Mesenchymal stem cell (in vitro differentiated cells and primary cell): ENCODE data around the gene SLC35F3.

ENCODE experiments used
- DNase-seq: peaks from one replicate; pipeline ENCODE4 v3.0.0-alpha.2; 2013
- H2AFZ ChIP-seq: one replicate; pipeline ENCODE4 v1.6.1; 2013; ENCODE audit warnings: low read depth, mild to moderate bottlenecking, control low read depth, inconsistent platforms, low read length, moderate library complexity
- H2AK5ac ChIP-seq: 2 replicates; pipeline ENCODE4 v1.6.1; 2013; ENCODE audit warnings: low read length, moderate library complexity, mild to moderate bottlenecking, inconsistent platforms; ENCODE audit not compliant: severe bottlenecking
- H2BK120ac ChIP-seq: one replicate; pipeline ENCODE4 v1.6.1; 2013; ENCODE audit warnings: low read depth, mild to moderate bottlenecking, inconsistent platforms, low read length, moderate library complexity
- H2BK12ac ChIP-seq, 2 experiments: one replicate each; pipeline ENCODE4 v1.6.1; 2013; ENCODE audit warnings: inconsistent platforms in 2 of 2, low read length in 2 of 2, mild to moderate bottlenecking in 2 of 2, moderate library complexity in 2 of 2, control low read depth in 1 of 2
- H2BK15ac ChIP-seq: one replicate; pipeline ENCODE4 v1.6.1; 2013; ENCODE audit warnings: mild to moderate bottlenecking, low read depth, inconsistent platforms; ENCODE audit not compliant: poor library complexity, severe bottlenecking
- H2BK5ac ChIP-seq: 2 replicates; pipeline ENCODE4 v1.6.1; 2013; ENCODE audit warnings: low read depth, mild to moderate bottlenecking, low read length, control low read depth, inconsistent platforms; ENCODE audit not compliant: poor library complexity, severe bottlenecking
- H3K14ac ChIP-seq, 2 experiments: one replicate each; pipeline ENCODE4 v1.6.1; 2013; ENCODE audit warnings: inconsistent platforms in 2 of 2, low read length in 2 of 2, control low read depth in 1 of 2, mild to moderate bottlenecking in 1 of 2, moderate library complexity in 1 of 2
- H3K18ac ChIP-seq, 2 experiments: one replicate each; pipeline ENCODE4 v1.6.1; 2013; ENCODE audit warnings: inconsistent platforms in 2 of 2, low read length in 2 of 2, control low read depth in 1 of 2, low read depth in 1 of 2, mild to moderate bottlenecking in 1 of 2
- H3K23ac ChIP-seq, 2 experiments: one replicate each; pipeline ENCODE4 v1.6.1; 2013; ENCODE audit warnings: inconsistent platforms in 2 of 2, low read length in 2 of 2, mild to moderate bottlenecking in 2 of 2, moderate library complexity in 2 of 2, control low read depth in 1 of 2
- H3K27ac ChIP-seq: 2 replicates; pipeline ENCODE4 v1.5.1; 2013; ENCODE audit warnings: mild to moderate bottlenecking, moderate library complexity, low read length, control low read depth, inconsistent platforms; ENCODE audit not compliant: poor library complexity, severe bottlenecking
- H3K27me3 ChIP-seq, 2 experiments: 2 replicates each; pipeline versions ENCODE4 v1.6.1 to v1.7.0; 2013; ENCODE audit warnings: low read length in 2 of 2, mild to moderate bottlenecking in 2 of 2, moderate library complexity in 2 of 2, control low read depth in 1 of 2, inconsistent platforms in 1 of 2; ENCODE audit not compliant: control insufficient read depth in 1 of 2, insufficient read depth in 1 of 2
- H3K36me3 ChIP-seq, 2 experiments: 2 replicates each; pipeline versions ENCODE4 v1.6.1 to v1.7.0; 2013; ENCODE audit warnings: low read length in 2 of 2, control low read depth in 1 of 2, inconsistent platforms in 1 of 2, low read depth in 1 of 2, mild to moderate bottlenecking in 1 of 2; ENCODE audit not compliant: insufficient read depth in 2 of 2, control insufficient read depth in 1 of 2
- H3K4ac ChIP-seq, 2 experiments: one replicate each; pipeline ENCODE4 v1.6.1; 2013; ENCODE audit warnings: inconsistent platforms in 2 of 2, low read length in 2 of 2, mild to moderate bottlenecking in 2 of 2, moderate library complexity in 2 of 2, control low read depth in 1 of 2, low read depth in 1 of 2
- H3K4me1 ChIP-seq: 2 replicates; pipeline ENCODE4 v1.6.1; 2013; ENCODE audit warnings: low read depth, low read length, control low read depth; ENCODE audit not compliant: control insufficient read depth, insufficient read depth
- H3K4me2 ChIP-seq: 2 replicates; pipeline ENCODE4 v1.6.1; 2013; ENCODE audit warnings: low read length, mild to moderate bottlenecking, inconsistent platforms; ENCODE audit not compliant: poor library complexity, severe bottlenecking
- H3K4me3 ChIP-seq, 2 experiments: 2 replicates each; pipeline versions ENCODE4 v1.5.1 to v1.7.0; 2013; ENCODE audit warnings: low read length in 2 of 2, mild to moderate bottlenecking in 2 of 2, control low read depth in 1 of 2, low read depth in 1 of 2; ENCODE audit not compliant: insufficient read depth in 1 of 2
- H3K79me1 ChIP-seq: replicated peaks from 2 replicates; pipeline ENCODE4 v1.6.1; 2013; ENCODE audit warnings: mild to moderate bottlenecking, control low read depth, low read length, inconsistent platforms; ENCODE audit not compliant: poor library complexity, severe bottlenecking
- H3K9ac ChIP-seq: 2 replicates; pipeline ENCODE4 v1.7.0; 2013; ENCODE audit warnings: mild to moderate bottlenecking, low read length, moderate library complexity
- H3K9me3 ChIP-seq: 2 replicates; pipeline ENCODE4 v1.7.0; 2013; ENCODE audit warnings: mild to moderate bottlenecking, low read length; ENCODE audit not compliant: control insufficient read depth
- H4K8ac ChIP-seq: one replicate; pipeline ENCODE4 v1.6.1; 2013; ENCODE audit warnings: inconsistent platforms, mild to moderate bottlenecking, low read length, moderate library complexity
- H4K91ac ChIP-seq: one replicate; pipeline ENCODE4 v1.6.1; 2013; ENCODE audit warnings: mild to moderate bottlenecking, low read length, inconsistent platforms
- WGBS: methylation state at CpG from one replicate; pipeline ENCODE4 v1.1.7; 2013; ENCODE audit warnings: mixed read lengths; 5-methylcytosine and 5-hydroxymethylcytosine counted together

SLC35F3 gene

DNA sequence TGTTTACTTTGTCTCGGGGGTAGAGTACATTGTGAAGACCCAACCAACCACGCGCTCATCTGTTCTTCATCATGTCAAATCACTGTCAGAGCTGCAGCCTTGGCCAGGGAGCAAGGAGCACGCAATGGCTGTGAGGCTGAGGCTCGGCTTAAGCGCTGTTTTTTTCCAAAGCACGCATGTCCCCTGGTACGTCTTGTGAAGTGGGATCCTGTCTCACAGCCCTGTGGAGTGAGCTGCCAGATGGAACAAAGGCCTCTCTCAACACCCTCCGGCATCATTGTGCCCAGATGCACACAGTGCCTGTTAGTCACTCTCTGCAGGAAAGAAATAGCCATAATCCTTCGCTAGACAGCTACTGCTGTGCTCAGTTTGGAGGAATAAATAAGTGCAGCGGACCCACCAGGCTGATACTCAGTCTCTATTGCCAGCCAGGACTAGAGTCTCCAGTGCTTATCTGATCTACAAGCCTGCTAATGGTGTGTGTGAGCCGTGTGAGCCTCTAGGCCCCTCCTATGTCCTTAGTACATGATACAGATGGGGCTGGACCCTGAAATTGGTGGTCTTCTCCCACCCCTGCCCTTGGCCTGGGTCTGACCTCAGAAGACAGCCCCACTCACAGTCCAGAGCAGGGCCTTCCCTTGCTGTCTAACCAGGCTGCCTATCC is 377.5 kb downstream of the SLC35F3 start:
- H2AK5ac ChIP-seq: no peak overlapping the region
- H3K27me3 ChIP-seq: no peaks in the 10 kb centered on the region
- H3K4me2 ChIP-seq: no peak overlapping the region
- DNase-seq: no peak
- no peak overlapping the region for H2BK120ac ChIP-seq
- H3K18ac ChIP-seq: no peak overlapping the region
- H2BK12ac ChIP-seq: no peak overlapping the region
- H2BK15ac ChIP-seq: no peak overlapping the region
- no peak overlapping the region for H3K9ac ChIP-seq
- no peak overlapping the region for H3K23ac ChIP-seq
- no peak overlapping the region for H2BK5ac ChIP-seq
- no peaks in the 10 kb centered on the region for H3K36me3 ChIP-seq
- no peak overlapping the region for H2AFZ ChIP-seq
- no peak overlapping the region for H3K4ac ChIP-seq
- no peak overlapping the region for H4K91ac ChIP-seq
- no peak overlapping the region for H4K8ac ChIP-seq
- WGBS: 79% methylated on average over 12 of the region's 12 CpGs
- no peak overlapping the region for H3K27ac ChIP-seq
- H3K4me1 ChIP-seq: no peaks in the 10 kb centered on the region
- no peaks in the 10 kb centered on the region for H3K9me3 ChIP-seq
- H3K4me3 ChIP-seq: no peak overlapping the region
- no peaks in the 10 kb centered on the region for H3K79me1 ChIP-seq
- H3K14ac ChIP-seq: no peak overlapping the region

- peaks cover 20% of the 10 kb centered on the region for H3K9me3 ChIP-seq
- no peak overlapping the region for H3K18ac ChIP-seq
- no peak overlapping the region for H2AFZ ChIP-seq
- H3K27ac ChIP-seq: no peak overlapping the region
- H2AK5ac ChIP-seq: no peak overlapping the region
- H3K23ac ChIP-seq: no peak overlapping the region
- H3K14ac ChIP-seq: no peak overlapping the region
- H3K36me3 ChIP-seq: no peaks in the 10 kb centered on the region
- no peak overlapping the region for H4K8ac ChIP-seq
- H3K4me3 ChIP-seq: no peak overlapping the region
- WGBS: 86% methylated on average over 4 of the region's 4 CpGs
- no peak overlapping the region for H3K4me2 ChIP-seq
- H2BK5ac ChIP-seq: no peak overlapping the region
- H3K27me3 ChIP-seq: no peaks in the 10 kb centered on the region
- no peak for DNase-seq
- no peak overlapping the region for H2BK120ac ChIP-seq
- H2BK15ac ChIP-seq: no peak overlapping the region
- H3K79me1 ChIP-seq: no peaks in the 10 kb centered on the region
- H3K9ac ChIP-seq: no peak overlapping the region
- no peak overlapping the region for H3K4ac ChIP-seq
- H3K4me1 ChIP-seq: no peaks in the 10 kb centered on the region
- no peak overlapping the region for H4K91ac ChIP-seq
- no peak overlapping the region for H2BK12ac ChIP-seq
Measured at GRCh38 chr1:234286206-234286605, 381.7 kb downstream of the SLC35F3 start.

DNA sequence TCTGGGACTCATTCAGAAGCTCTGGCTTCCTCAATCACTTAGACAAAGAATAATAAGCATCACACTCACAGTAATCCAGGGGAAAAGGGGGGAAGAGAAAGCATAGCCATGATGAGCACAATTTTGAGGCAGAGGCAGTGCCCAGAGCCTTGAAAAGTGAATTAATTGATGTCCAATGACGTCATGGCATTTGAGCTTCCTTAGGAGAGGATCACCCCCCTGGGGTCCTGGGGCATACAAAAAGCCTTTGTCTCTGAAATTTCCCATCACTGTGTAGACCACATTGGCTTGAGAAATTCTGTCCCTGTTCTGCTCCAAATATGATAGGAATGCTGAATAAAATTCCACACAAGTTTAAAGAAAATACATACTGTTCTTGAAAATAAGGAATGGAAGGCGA is 384.5 kb downstream of the SLC35F3 start:
- Histone ChIP-seq H2BK12ac (no peak overlapping the region), H3K9me3 (peaks cover 20% of the 10 kb centered on the region), H3K4me1 (no peaks in the 10 kb centered on the region), H2AK5ac (no peak overlapping the region), H4K8ac (no peak overlapping the region), H2AFZ (no peak overlapping the region), H3K79me1 (no peaks in the 10 kb centered on the region), H3K4me2 (no peak overlapping the region), H3K14ac (no peak overlapping the region), H3K9ac (no peak overlapping the region), H2BK5ac (no peak overlapping the region), H3K18ac (no peak overlapping the region), H2BK15ac (no peak overlapping the region), H3K27ac (no peak overlapping the region), H3K36me3 (no peaks in the 10 kb centered on the region), H3K4ac (no peak overlapping the region), H3K27me3 (no peaks in the 10 kb centered on the region), H4K91ac (no peak overlapping the region), H2BK120ac (no peak overlapping the region), H3K23ac (no peak overlapping the region), H3K4me3 (no peak overlapping the region)
- 86% methylated on average over 2 of the region's 2 CpGs for WGBS
- DNase-seq: no peak

GRCh38 chr1:234289538-234290305 is 385.2 kb downstream of the SLC35F3 start:
- H2AK5ac ChIP-seq: no peak overlapping the region
- 77% methylated on average over 2 of the region's 2 CpGs for WGBS
- H3K4ac ChIP-seq: no peak overlapping the region
- no peak overlapping the region for H3K9ac ChIP-seq
- H3K27me3 ChIP-seq: no peaks in the 10 kb centered on the region
- H3K14ac ChIP-seq: no peak overlapping the region
- H3K9me3 ChIP-seq: peaks cover 20% of the 10 kb centered on the region
- no peak overlapping the region for H2BK5ac ChIP-seq
- no peak overlapping the region for H2BK12ac ChIP-seq
- H3K18ac ChIP-seq: no peak overlapping the region
- no peak overlapping the region for H2BK15ac ChIP-seq
- H3K36me3 ChIP-seq: no peaks in the 10 kb centered on the region
- no peak overlapping the region for H2BK120ac ChIP-seq
- no peaks in the 10 kb centered on the region for H3K79me1 ChIP-seq
- H3K4me2 ChIP-seq: no peak overlapping the region
- H2AFZ ChIP-seq: no peak overlapping the region
- no peak overlapping the region for H3K23ac ChIP-seq
- no peak overlapping the region for H4K91ac ChIP-seq
- H3K27ac ChIP-seq: no peak overlapping the region
- no peaks in the 10 kb centered on the region for H3K4me1 ChIP-seq
- H4K8ac ChIP-seq: no peak overlapping the region
- H3K4me3 ChIP-seq: no peak overlapping the region
- DNase-seq: no peak
